Measurements from ENCODE around the gene DYNC1LI2. TPM values are rescaled to one million over a fixed set of nuclear protein-coding genes. Genes with fewer than 3 reads are reported as not detected.

Gene DYNC1LI2
- total RNA-seq, 2 donors from 2014 or later: 138 to 162 TPM

DNA sequence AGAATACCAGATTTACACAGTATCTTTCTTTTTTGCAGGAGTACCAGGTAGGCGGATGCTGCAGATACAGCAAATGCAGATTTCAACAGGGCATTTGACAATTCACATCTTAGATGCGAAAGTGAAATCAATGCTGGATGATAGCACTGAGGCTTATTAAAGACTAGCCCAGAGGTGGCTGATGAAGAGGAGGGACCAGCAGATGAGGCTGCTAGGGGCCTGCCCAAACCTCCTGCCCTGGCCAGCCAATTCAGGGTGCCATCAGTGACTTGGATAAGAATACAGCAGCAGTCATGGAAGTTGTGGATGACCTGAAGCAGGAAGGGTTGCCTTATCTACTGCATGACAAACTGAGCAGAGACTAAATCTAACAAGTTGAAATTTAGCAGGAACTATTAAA, 1.5 kb upstream of the DYNC1LI2 start:
- intact Hi-C loops (cut with DNase I): no loop called here
- TF ChIP-seq, protein P1, sequence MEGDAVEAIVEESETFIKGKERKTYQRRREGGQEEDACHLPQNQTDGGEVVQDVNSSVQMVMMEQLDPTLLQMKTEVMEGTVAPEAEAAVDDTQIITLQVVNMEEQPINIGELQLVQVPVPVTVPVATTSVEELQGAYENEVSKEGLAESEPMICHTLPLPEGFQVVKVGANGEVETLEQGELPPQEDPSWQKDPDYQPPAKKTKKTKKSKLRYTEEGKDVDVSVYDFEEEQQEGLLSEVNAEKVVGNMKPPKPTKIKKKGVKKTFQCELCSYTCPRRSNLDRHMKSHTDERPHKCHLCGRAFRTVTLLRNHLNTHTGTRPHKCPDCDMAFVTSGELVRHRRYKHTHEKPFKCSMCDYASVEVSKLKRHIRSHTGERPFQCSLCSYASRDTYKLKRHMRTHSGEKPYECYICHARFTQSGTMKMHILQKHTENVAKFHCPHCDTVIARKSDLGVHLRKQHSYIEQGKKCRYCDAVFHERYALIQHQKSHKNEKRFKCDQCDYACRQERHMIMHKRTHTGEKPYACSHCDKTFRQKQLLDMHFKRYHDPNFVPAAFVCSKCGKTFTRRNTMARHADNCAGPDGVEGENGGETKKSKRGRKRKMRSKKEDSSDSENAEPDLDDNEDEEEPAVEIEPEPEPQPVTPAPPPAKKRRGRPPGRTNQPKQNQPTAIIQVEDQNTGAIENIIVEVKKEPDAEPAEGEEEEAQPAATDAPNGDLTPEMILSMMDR (IDR thresholded peaks at IDR 0.05): no peak
- H3K9ac ChIP-seq (ENCODE audit: low read depth in 2 of 2, low read length in 2 of 2): no peak overlapping the region
- H3K27me3 ChIP-seq: no peaks in the 10 kb centered on the region
- H3K27ac ChIP-seq: no peak overlapping the region
- H3K9me3 ChIP-seq: no peaks in the 10 kb centered on the region
- no peak overlapping the region for H3K4me3 ChIP-seq
- H3K4me1 ChIP-seq: no peaks in the 10 kb centered on the region
- no peak for DNase-seq
- H3K36me3 ChIP-seq: no peaks in the 10 kb centered on the region

DNA sequence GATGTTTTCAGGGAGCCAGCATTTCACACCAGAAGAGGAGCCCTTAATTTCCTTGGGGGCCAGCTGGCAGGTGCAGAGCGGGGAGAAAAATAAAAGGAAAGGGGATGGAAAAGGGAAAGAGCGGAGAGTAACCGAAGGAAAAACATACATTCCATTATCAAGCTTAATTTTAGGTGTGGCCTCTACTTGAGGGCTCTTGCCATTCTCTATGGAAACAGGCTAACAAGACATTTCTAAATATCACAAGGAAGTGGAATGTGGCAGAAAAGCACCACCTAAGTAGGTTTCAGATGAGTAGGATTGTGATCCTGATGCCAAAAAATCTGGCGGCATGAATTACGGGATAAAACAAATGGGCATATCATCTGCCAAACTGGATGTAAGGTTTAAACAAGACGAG, 970 bp upstream of the DYNC1LI2 start:
- no peak for DNase-seq
- Histone ChIP-seq H3K4me3 (no peak overlapping the region), H3K27me3 (no peaks in the 10 kb centered on the region), H3K27ac (no peak overlapping the region), H3K9me3 (no peaks in the 10 kb centered on the region), H3K4me1 (peaks cover 5% of the 10 kb centered on the region), H3K36me3 (no peaks in the 10 kb centered on the region), H3K9ac (ENCODE audit: low read depth in 2 of 2, low read length in 2 of 2) (no peak overlapping the region)
- intact Hi-C loops (cut with DNase I): no loop called here
- TF ChIP-seq, protein P1 (IDR thresholded peaks at IDR 0.05): no peak

DNA sequence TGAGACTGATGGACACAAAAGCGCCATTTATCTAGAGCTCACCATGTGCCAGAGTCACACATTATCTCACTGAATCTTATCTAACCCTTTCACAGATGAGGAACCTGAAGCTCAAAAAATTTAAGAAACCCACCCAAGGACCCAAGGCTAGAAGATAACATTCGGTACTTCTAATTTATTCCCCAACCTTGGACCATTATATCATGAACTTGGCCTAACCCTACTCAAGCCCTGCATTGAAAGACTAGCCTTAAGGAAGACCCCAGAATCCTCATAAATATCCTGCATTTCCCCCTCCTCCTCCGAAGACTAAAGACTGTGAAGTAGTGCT, 548 bp upstream of the DYNC1LI2 start:
- TF ChIP-seq, protein P1 (IDR thresholded peaks at IDR 0.05): peak; percentile 12
- peak overlapping the region; percentile 80 for H3K27ac ChIP-seq
- peaks cover 9% of the 10 kb centered on the region for H3K4me1 ChIP-seq
- peak overlapping the region; percentile 32 to 99 for H3K9ac ChIP-seq (ENCODE audit: low read depth in 2 of 2, low read length in 2 of 2)
- H3K4me3 ChIP-seq: peak overlapping the region; percentile 99
- no peaks in the 10 kb centered on the region for H3K27me3 ChIP-seq
- H3K36me3 ChIP-seq: no peaks in the 10 kb centered on the region
- no peak for DNase-seq
- no peaks in the 10 kb centered on the region for H3K9me3 ChIP-seq
- intact Hi-C loops (cut with DNase I): no loop called here

DNA sequence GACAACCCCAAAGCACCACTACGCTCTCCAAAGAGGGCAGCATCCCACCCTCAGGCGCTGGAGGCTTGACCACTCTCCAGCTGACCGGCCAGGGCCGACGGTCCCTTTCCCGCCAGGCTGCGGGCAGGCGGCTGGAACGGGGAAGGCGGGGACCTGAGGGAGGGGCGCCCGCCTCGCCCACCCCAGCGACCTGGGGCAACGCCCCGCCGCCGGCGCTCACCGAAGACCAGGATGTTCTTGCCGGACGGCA, 431 bp downstream of the DYNC1LI2 start:
- Histone ChIP-seq H3K27ac (peak overlapping the region; percentile 80), H3K9ac (ENCODE audit: low read depth in 2 of 2, low read length in 2 of 2) (peak overlapping the region; percentile 95 to 99), H3K27me3 (no peaks in the 10 kb centered on the region), H3K9me3 (no peaks in the 10 kb centered on the region), H3K4me1 (peaks cover 10% of the 10 kb centered on the region), H3K36me3 (no peaks in the 10 kb centered on the region), H3K4me3 (peak overlapping the region; percentile 99)
- intact Hi-C loops (cut with DNase I): no loop called here
- peak; percentile 52 for DNase-seq
- TF ChIP-seq, protein P1 (IDR thresholded peaks at IDR 0.05): no peak

DNA sequence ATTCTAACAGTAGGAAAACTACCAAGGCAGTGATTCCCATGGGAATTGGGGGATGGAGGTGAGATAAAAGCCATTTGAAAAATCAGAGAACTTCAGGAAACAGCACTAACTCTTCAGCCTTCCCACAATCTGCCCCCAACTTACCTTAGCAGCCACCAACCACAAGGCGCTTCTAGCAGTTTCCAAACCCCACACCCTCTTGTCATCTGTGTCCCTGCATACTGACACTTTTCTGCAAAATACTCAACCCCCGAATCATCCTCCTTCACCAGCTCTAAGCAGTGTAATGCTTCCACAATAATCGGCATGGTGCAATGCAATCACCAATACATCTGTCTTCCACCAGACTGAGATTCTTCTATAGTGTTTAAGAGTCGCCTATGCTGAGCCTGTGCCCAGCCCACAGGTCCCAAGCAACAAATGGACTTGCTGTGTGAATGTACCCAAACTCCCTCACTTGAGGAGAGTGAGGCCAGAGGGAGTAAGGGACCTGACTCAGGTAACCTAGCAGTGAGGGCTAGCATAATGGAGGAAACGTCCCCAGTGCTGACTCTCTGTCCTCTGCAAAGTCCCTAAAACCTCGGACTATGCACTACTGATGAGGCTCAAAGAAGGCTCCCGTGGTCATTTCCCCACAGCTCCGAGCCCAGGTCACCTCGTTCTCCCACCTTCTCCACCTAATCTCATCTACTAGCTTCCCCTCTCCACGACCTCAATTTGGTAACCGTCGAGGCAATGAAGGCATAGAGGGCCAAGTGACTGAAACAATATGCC, 943 bp downstream of the DYNC1LI2 start:
- Histone ChIP-seq H3K36me3 (no peaks in the 10 kb centered on the region), H3K9me3 (no peaks in the 10 kb centered on the region), H3K4me3 (peak overlapping the region; percentile 99), H3K4me1 (peaks cover 10% of the 10 kb centered on the region), H3K27ac (peak overlapping the region; percentile 80), H3K27me3 (no peaks in the 10 kb centered on the region), H3K9ac (ENCODE audit: low read depth in 2 of 2, low read length in 2 of 2) (peak overlapping the region; percentile 95 to 99)
- intact Hi-C loops (cut with DNase I): no loop called here
- TF ChIP-seq, protein P1 (IDR thresholded peaks at IDR 0.05): no peak
- peak; percentile 25 for DNase-seq
